B cell (primary cell): ENCODE results near the gene DNASE2B.

ENCODE experiments used
- CTCF ChIP-seq: fragments of 200-600 bp; IDR thresholded peaks from one replicate; pipeline ENCODE4 v1.8.0; 2022; ENCODE audit warnings: antibody characterized with exemption, mild to moderate bottlenecking
- EZH2 ChIP-seq: IDR thresholded peaks from 2 replicates; pipeline ENCODE4 v1.6.1; 2012; ENCODE audit warnings: borderline replicate concordance, low read depth, mild to moderate bottlenecking, moderate library complexity, low read length; ENCODE audit not compliant: insufficient read depth, poor library complexity, severe bottlenecking

GRCh38 chr1:84366786-84367185 lies 31.5 kb upstream of the DNASE2B start:
- TF ChIP-seq CTCF (no peak), EZH2 (no peak)
